PC-3 (cell line): Measurements from ENCODE around the gene PAX7.

ENCODE experiments used
- CTCF ChIP-seq: fragments of 300-600 bp; sonication (generic); conservative IDR thresholded peaks from 2 replicates; pipeline ENCODE4 v1.5.1; 2017; ENCODE audit warnings: antibody characterized with exemption, low read depth, mild to moderate bottlenecking, low read length
- EZH2 ChIP-seq: fragments of 300-600 bp; sonication (generic); IDR thresholded peaks from one replicate; pipeline ENCODE4 v1.6.1; 2017; ENCODE audit warnings: antibody characterized with exemption, mild to moderate bottlenecking, low read length; ENCODE audit not compliant: unreplicated experiment

GRCh38 chr1:18703041-18703621 lies 72.5 kb downstream of the PAX7 start:
- TF ChIP-seq CTCF (no peak), EZH2 (no peak)
